DND-41 (cell line): ENCODE data around the gene PPP1R14C.

Experiments
- CTCF ChIP-seq: IDR thresholded peaks from 2 replicates; pipeline ENCODE4 v1.5.1; 2012; ENCODE audit warnings: borderline replicate concordance, low read length, moderate library complexity, mild to moderate bottlenecking; ENCODE audit not compliant: poor library complexity, severe bottlenecking; ENCODE audit errors: extremely low read depth
- EZH2 ChIP-seq: IDR thresholded peaks from 3 replicates; pipeline ENCODE4 v1.6.1; 2012; ENCODE audit warnings: borderline replicate concordance, low read depth, mild to moderate bottlenecking, moderate library complexity, low read length, inconsistent platforms; ENCODE audit not compliant: severe bottlenecking

DNA sequence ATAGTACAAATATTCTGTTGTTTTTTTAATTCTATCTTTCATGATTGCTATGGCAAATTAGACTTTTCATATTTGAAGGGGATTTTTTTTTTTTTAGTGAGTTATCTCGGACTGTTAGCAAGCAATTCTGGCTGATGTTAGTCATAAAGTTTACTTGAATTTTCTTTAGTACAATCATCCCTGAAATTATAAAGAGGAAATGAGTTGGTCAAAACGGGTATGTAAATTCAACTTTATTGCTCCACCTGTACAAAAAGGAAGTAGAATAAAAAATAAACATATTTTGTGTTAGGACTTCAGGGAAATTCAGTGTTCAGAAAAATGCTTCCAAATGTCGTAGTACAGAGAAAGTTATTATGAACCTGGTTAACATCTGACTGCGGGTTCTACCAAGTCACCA is 40.3 kb downstream of the PPP1R14C start:
- TF ChIP-seq CTCF (no peak), EZH2 (no peak)
